GM18526 (cell line): Measurements from ENCODE around the gene PAX5.

ENCODE experiments used
- POLR2A ChIP-seq: IDR thresholded peaks from 3 replicates; pipeline ENCODE4 v1.6.1; 2011; ENCODE audit not compliant: insufficient read length; ENCODE audit errors: extremely low read depth

PAX5 gene

GRCh38 chr9:37028420-37029031 lies 5.5 kb downstream of the PAX5 start:
- no peak for TF ChIP-seq POLR2A

- peak; percentile 75 for TF ChIP-seq POLR2A
These were observed 6.3 kb downstream of the PAX5 start for GRCh38 chr9:37027582-37028419.

DNA sequence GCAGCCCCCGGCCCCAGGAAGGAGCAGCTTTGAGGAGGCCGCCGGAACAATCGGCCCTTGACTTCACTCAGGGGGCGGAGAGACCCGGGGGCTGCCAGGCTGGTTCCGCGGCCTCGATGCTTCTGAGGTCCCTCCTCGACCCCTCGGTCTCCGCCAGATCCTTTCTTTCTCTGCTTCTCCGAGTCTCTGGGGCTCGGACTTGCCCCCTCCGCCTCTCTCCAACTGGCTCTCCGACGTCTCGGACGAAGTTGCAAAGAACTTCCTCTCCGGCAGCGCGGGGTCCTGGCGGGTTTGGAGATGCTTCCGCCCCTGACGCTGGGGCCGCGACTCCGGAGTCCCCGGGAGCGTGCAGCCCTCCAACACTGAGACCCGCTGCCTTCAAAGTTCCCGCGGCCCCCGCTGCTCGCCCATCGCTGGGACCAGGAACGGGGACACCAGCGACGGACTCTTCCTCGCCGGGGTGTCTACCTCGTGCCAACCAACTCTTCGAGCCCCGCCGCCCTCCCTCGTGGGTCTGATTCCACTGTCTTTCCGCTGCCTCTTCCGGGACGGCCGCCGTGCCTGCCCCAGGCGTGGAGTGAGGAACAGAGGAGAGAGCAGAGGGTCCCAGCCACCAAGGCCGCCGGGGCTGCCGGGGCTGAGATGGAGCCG lies 7.0 kb downstream of the PAX5 start:
- TF ChIP-seq POLR2A = no peak

- TF ChIP-seq POLR2A = no peak
These were observed 7.7 kb downstream of the PAX5 start for GRCh38 chr9:37026113-37026930.

DNA sequence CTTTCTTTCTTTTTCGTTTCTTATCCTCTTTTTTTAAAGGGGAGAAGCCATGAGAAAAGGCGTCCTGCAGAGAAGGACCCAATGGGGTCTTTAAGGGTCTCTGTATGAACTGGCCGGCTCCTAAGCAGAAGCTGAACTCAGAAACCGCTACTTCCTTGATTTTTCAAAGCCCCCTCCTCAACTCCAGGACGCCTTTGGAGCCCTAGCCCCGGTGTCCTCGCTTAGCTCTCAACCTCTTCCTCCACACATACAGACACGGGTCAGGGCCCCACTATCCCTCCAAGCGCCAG lies 8.3 kb downstream of the PAX5 start:
- TF ChIP-seq POLR2A = no peak

DNA sequence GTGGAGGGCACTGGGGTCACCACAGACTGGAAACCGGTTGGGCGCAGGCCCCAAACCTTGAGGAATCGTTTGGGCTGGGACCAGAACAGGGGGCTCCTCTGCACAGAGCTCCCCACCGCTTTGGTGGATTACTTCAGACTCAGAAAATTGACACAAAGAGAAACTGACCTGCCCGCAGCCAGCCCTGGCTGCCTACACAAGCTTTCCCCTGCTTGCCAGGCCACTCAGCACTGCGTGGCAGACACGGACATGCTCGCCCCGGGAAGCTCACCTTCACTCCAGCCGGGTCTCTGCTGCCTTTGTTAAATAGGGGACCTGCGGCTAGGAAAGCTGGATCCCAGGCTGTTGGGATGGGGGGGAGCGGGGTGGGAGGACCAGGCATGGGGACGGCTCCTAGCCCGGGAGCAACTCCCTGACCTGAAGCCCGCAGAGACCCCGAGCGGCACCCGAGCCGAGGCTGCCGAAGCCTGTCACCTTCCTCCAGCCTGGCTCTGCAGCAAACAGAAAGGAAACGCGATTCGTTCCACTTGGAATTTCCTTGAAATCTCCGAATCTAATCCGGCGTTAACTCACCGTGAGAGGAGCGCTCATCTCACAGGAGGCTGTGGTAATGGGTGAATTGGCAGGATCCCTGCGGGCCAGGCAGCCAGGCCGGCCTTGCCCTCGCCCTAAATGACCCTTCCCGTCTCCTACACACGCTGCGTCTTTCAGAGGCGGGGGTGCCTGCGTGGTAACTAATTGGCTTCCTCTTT lies 8.8 kb downstream of the PAX5 start:
- peak; percentile 22 for TF ChIP-seq POLR2A

- no peak for TF ChIP-seq POLR2A
These were observed 16.5 kb downstream of the PAX5 start for GRCh38 chr9:37017546-37017945.

DNA sequence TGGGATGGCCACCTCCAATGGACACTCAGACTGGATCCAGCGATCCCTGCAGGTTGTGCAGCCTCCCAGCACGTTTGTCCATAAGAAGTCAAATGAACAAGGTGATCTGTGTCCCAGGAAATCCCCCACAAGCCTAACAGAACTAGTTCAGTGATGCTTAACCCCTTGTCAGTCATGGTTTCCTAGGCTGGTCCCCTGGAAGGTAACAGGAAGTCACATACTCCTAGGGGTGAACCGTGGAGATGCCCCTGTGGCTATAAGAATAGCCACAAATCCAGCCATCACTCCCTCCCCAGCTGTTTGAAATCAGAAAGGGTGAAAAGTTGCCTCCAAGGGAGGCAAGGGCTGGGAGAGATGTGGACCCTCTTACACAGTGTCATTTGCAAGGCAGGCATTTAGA lies 22.5 kb downstream of the PAX5 start:
- no peak for TF ChIP-seq POLR2A

- no peak for TF ChIP-seq POLR2A
These were observed 23.1 kb downstream of the PAX5 start for GRCh38 chr9:37010976-37011375.

DNA sequence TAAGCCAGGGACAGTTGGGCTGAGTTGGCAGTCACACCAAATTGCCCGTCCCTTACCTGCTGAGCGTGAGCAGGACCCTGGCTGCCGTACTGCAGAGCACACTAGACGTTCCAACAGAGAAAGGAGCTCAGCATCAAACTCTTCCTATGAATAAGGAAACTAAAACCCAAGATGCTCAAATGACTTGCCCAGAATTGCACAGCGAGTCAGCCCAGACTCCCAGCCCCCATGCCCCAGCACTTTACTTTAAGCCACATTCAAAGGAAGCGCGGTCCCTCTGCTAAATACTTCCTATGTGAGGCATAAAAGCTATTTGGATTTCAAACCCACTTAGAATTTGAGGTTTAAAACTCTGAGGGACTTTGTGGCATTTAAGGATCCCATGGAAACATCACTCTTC lies 23.9 kb downstream of the PAX5 start:
- no peak for TF ChIP-seq POLR2A

DNA sequence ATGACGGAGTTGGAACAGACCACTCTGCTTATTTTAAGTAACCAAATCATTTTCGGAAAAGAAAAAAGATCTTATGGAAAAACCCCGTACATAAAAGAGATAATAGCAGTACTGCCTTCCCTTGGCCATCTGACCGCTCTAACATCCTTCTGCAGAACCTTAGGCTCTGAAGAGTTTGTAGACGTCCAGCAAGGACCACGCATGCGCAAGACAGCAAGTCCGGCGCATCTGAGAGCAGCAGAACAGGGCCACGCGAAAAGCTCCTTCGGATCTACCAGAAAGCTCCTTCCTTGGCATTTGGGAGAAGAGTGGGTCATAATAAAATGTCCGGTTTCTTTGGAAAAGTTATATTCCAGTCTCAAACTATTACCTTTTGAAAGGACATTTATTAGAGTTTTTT lies 26.8 kb downstream of the PAX5 start:
- TF ChIP-seq POLR2A = no peak

DNA sequence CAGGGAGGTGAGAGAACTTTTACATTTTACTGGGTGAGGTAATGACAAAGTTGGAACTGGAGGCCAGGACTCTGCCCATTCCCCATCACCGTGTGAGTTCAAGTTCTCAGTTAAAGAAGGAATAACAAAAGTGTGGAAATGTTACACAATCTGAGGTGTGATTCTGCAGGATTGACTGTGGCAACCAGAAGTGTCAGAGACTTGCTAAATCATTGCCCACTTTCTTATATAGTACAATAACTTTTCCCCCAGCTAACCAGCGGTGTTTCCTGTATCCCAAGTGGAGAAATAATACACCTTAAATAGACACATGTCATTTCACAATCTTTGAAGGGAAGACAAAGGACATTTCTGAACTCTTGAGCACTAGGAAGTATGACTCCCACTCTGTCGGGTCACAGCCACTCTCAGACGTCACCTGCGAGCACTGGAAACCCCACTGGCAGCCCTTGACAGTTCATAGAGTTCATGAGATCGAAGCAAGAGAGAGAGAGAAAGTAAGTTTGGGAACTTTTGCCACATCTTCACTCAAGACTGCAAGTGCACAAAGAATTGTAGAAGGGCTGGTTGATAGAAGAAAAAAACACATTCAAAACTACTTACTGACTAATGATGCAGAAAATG lies 28.4 kb downstream of the PAX5 start:
- TF ChIP-seq POLR2A = no peak

- peak; percentile 32 for TF ChIP-seq POLR2A
These were observed 29.6 kb downstream of the PAX5 start for GRCh38 chr9:37004424-37004935.
